GM19467 (cell line): ENCODE measurements around the gene GAS7.

ENCODE experiments used
- ATAC-seq: cut with Tn5 transposase; IDR thresholded peaks from one replicate; pipeline ENCODE4 v1.9.1; 2021; ENCODE audit warnings: mild to moderate bottlenecking, moderate library complexity; ENCODE audit not compliant: unreplicated experiment

Gene GAS7

GRCh38 chr17:9959377-9959981 is 238.9 kb downstream of the GAS7 start:
- no peak for ATAC-seq

- ATAC-seq, result no peak
Measured at GRCh38 chr17:9958586-9959281, 239.7 kb downstream of the GAS7 start.

GRCh38 chr17:9957244-9957643 is 241.2 kb downstream of the GAS7 start:
- no peak for ATAC-seq

- ATAC-seq, result no peak
Measured at GRCh38 chr17:9956474-9957131, 241.8 kb downstream of the GAS7 start.

- no peak for ATAC-seq
Measured at GRCh38 chr17:9953492-9953891, 244.9 kb downstream of the GAS7 start.

- ATAC-seq, result no peak
Measured at GRCh38 chr17:9951803-9952202, 246.6 kb downstream of the GAS7 start.

GRCh38 chr17:9948928-9949327 is 249.5 kb downstream of the GAS7 start:
- no peak for ATAC-seq

GRCh38 chr17:9944704-9945103 is 253.7 kb downstream of the GAS7 start:
- no peak for ATAC-seq

- no peak for ATAC-seq
Measured at GRCh38 chr17:9943343-9943742, 255.1 kb downstream of the GAS7 start.

- no peak for ATAC-seq
Measured at GRCh38 chr17:9942885-9943284, 255.5 kb downstream of the GAS7 start.

- no peak for ATAC-seq
Measured at GRCh38 chr17:9941305-9941704, 257.1 kb downstream of the GAS7 start.

GRCh38 chr17:9940841-9941240 is 257.6 kb downstream of the GAS7 start:
- no peak for ATAC-seq

- ATAC-seq, result no peak
Measured at GRCh38 chr17:9938764-9939163, 259.6 kb downstream of the GAS7 start.

GRCh38 chr17:9937901-9938300 is 260.5 kb downstream of the GAS7 start:
- ATAC-seq, result no peak

- ATAC-seq, result no peak
Measured at GRCh38 chr17:9937241-9937761, 261.1 kb downstream of the GAS7 start.

GRCh38 chr17:9936095-9936494 is 262.3 kb downstream of the GAS7 start:
- no peak for ATAC-seq

GRCh38 chr17:9935408-9935807 is 263.0 kb downstream of the GAS7 start:
- ATAC-seq, result no peak

- no peak for ATAC-seq
Measured at GRCh38 chr17:9934331-9934730, 264.1 kb downstream of the GAS7 start.

GRCh38 chr17:9932491-9932890 is 265.9 kb downstream of the GAS7 start:
- no peak for ATAC-seq

- no peak for ATAC-seq
Measured at GRCh38 chr17:9931144-9931741, 267.2 kb downstream of the GAS7 start.

GRCh38 chr17:9929871-9930270 is 268.5 kb downstream of the GAS7 start:
- no peak for ATAC-seq
